Activated naive CD4-positive, alpha-beta T cell treated with anti-CD3 and anti-CD28 coated beads, Interleukin-2, amount 50 U/mL, for 24 hours (primary cell): ENCODE data around the gene LMBRD1.
"Not testable (repeated sequence)": the region's sequence is repeated elsewhere in the genome, so short reads cannot be mapped to it uniquely, and the experiment has no call there.

ENCODE experiments used
- H3K27ac Mint-ChIP-seq: one replicate; pipeline ENCODE4 v1.8.0; 2021; ENCODE audit warnings: mild to moderate bottlenecking, mixed read lengths
- H3K27me3 Mint-ChIP-seq: one replicate; pipeline ENCODE4 v1.8.0; 2021; ENCODE audit warnings: mixed read lengths
- H3K36me3 Mint-ChIP-seq: one replicate; pipeline ENCODE4 v1.8.0; 2021; ENCODE audit warnings: mixed read lengths
- H3K4me1 Mint-ChIP-seq: one replicate; pipeline ENCODE4 v1.8.0; 2021; ENCODE audit warnings: mixed read lengths
- H3K4me3 Mint-ChIP-seq: one replicate; pipeline ENCODE4 v1.8.0; 2021; ENCODE audit warnings: mild to moderate bottlenecking, mixed read lengths
- H3K9me3 Mint-ChIP-seq: one replicate; pipeline ENCODE4 v1.8.0; 2021; ENCODE audit warnings: mixed read lengths

The LMBRD1 gene

GRCh38 chr6:69722683-69723082, 74.1 kb downstream of the LMBRD1 start:
- Mint-ChIP-seq H3K36me3 (peaks cover 36% of the 10 kb centered on the region), H3K27ac (no peak overlapping the region), H3K9me3 (peaks cover 15% of the 10 kb centered on the region), H3K4me3 (no peak overlapping the region), H3K27me3 (no peaks in the 10 kb centered on the region), H3K4me1 (peaks cover 27% of the 10 kb centered on the region)

GRCh38 chr6:69719602-69720193, 77.1 kb downstream of the LMBRD1 start:
- no peaks in the 10 kb centered on the region for H3K27me3 Mint-ChIP-seq
- no peak overlapping the region for H3K27ac Mint-ChIP-seq
- peaks cover 21% of the 10 kb centered on the region for H3K4me1 Mint-ChIP-seq
- H3K4me3 Mint-ChIP-seq = no peak overlapping the region
- peaks cover 28% of the 10 kb centered on the region for H3K36me3 Mint-ChIP-seq
- peaks cover 15% of the 10 kb centered on the region for H3K9me3 Mint-ChIP-seq

DNA sequence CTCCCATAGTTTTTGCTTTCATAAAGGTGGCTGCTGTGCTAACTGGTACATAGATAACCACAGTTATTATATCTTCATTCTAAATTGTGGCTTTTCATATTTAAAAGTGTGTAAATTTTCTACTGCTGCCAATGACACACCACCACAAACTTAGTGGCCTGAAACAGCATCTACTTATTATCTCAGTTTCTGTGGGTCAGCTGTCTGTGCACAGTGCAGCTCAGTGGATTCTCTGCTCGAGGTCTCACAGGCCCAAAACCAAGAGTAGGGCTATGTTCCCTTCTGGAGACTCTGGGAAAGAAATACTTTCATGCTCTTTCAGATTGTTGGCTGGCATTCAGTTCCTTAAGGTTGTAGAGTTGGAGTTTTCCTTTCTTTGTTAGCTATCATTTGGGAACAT, 90.1 kb downstream of the LMBRD1 start:
- Mint-ChIP-seq H3K4me1 (peaks cover 4% of the 10 kb centered on the region), H3K36me3 (peaks cover 17% of the 10 kb centered on the region), H3K27ac (no peak overlapping the region), H3K9me3 (no peaks in the 10 kb centered on the region), H3K4me3 (no peak overlapping the region), H3K27me3 (no peaks in the 10 kb centered on the region)

GRCh38 chr6:69705954-69706353, 90.9 kb downstream of the LMBRD1 start:
- peaks cover 16% of the 10 kb centered on the region for H3K36me3 Mint-ChIP-seq
- H3K4me1 Mint-ChIP-seq = peaks cover 4% of the 10 kb centered on the region

GRCh38 chr6:69704916-69705315, 91.9 kb downstream of the LMBRD1 start:
- Mint-ChIP-seq H3K27me3 (no peaks in the 10 kb centered on the region), H3K27ac (no peak overlapping the region), H3K4me3 (no peak overlapping the region), H3K36me3 (peaks cover 14% of the 10 kb centered on the region), H3K9me3 (no peaks in the 10 kb centered on the region), H3K4me1 (no peaks in the 10 kb centered on the region)

More at GRCh38 chr6:69705954-69706353, 90.9 kb downstream of the LMBRD1 start:
- Mint-ChIP-seq H3K27me3 (no peaks in the 10 kb centered on the region), H3K4me3 (no peak overlapping the region), H3K27ac (no peak overlapping the region), H3K9me3 (no peaks in the 10 kb centered on the region)

DNA sequence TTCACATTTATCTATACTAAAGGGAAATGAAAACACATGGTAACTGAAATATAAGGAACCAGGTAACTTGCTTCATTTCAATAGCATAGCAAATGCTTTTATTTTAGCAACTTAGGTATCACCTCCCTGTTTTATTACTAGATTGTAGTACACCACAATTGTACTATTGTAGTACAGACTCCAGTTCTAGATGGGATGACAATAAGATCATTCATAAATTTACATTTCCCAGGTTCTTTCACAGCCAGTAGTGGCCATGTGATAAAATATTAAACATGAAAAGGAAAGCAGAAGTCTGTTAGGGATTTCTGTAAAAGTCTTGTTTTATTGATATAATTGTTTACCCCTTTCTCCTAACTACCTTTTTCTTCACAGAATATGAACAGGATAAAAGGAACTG, 97.2 kb downstream of the LMBRD1 start:
- Mint-ChIP-seq H3K36me3 (peaks cover 22% of the 10 kb centered on the region), H3K4me3 (no peak overlapping the region), H3K9me3 (no peaks in the 10 kb centered on the region), H3K27me3 (no peaks in the 10 kb centered on the region), H3K27ac (no peak overlapping the region), H3K4me1 (peaks cover 17% of the 10 kb centered on the region)

DNA sequence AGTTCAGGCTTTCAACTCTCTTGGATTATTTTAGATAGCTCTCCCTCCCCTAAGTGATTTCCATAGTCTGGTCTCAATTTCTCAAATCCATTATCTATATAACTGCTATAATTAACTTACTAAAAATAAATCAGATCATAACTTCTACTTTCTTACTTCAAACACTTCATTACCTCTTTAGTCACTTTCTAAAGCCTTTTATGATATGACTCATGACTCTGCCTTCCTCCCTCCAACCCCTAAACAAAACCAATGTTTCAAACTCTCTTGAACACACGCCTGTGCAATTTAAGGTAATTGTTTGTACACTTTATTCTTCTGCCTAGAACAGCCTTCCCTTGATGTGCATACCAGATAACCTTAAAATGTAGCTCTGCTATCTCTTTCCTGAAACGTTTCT, 100.5 kb downstream of the LMBRD1 start:
- Mint-ChIP-seq H3K4me3 (no peak overlapping the region), H3K27ac (peak overlapping the region; percentile 0), H3K27me3 (no peaks in the 10 kb centered on the region), H3K9me3 (no peaks in the 10 kb centered on the region), H3K36me3 (peaks cover 27% of the 10 kb centered on the region), H3K4me1 (peaks cover 25% of the 10 kb centered on the region)

DNA sequence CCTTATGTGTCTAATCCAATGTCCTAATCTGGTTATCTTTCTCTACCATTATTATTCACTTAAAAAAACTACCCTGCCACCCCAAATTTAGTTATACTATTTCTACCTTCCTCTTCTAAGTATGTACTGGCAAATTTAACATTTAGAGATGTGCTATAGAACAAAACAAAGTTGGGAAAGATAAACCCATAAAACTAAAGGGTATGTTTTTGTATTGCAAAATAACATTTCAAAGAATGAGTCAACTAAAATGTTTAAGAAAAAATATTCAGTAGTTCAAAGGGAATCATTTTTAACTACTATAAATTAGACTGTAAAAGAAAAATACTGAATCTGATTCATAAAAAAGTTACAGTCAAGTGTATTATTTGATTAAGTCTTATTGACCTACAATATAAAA, 103.0 kb downstream of the LMBRD1 start:
- Mint-ChIP-seq H3K4me1 (peaks cover 31% of the 10 kb centered on the region), H3K9me3 (no peaks in the 10 kb centered on the region), H3K4me3 (no peak overlapping the region), H3K27me3 (no peaks in the 10 kb centered on the region), H3K27ac (no peak overlapping the region), H3K36me3 (peaks cover 31% of the 10 kb centered on the region)

- Mint-ChIP-seq H3K27ac (no peak overlapping the region), H3K27me3 (no peaks in the 10 kb centered on the region), H3K4me3 (no peak overlapping the region), H3K4me1 (peaks cover 34% of the 10 kb centered on the region), H3K36me3 (peaks cover 20% of the 10 kb centered on the region), H3K9me3 (no peaks in the 10 kb centered on the region)
Observed at GRCh38 chr6:69690986-69691385, 105.8 kb downstream of the LMBRD1 start.

GRCh38 chr6:69680302-69680701, 116.5 kb downstream of the LMBRD1 start:
- Mint-ChIP-seq H3K27ac (no peak overlapping the region), H3K27me3 (no peaks in the 10 kb centered on the region), H3K4me3 (no peak overlapping the region), H3K36me3 (peaks cover 25% of the 10 kb centered on the region), H3K9me3 (no peaks in the 10 kb centered on the region), H3K4me1 (peaks cover 27% of the 10 kb centered on the region)

DNA sequence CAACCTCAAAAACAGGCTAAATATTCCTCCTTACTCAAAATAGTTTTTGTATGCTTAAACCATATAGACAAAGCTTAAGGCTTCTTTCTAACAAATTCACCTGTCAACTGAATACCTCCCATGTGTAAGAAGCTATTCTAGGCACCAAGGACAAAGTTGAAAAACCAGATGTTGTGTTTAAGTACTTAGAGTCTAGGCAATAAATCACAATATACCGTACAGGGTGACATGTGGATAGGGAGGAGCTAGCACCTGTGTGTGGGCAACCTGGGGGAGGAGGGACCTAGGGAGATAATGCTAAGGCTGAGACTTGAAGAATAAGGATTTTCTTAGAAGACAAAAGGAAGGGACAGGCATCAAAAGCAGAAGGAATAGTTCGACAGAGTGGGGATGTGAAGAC, 123.5 kb downstream of the LMBRD1 start:
- Mint-ChIP-seq H3K27ac (no peak overlapping the region), H3K9me3 (peaks cover 5% of the 10 kb centered on the region), H3K4me1 (no peaks in the 10 kb centered on the region), H3K27me3 (no peaks in the 10 kb centered on the region), H3K4me3 (no peak overlapping the region), H3K36me3 (peaks cover 31% of the 10 kb centered on the region)

- Mint-ChIP-seq H3K36me3 (peaks cover 9% of the 10 kb centered on the region), H3K4me1 (no peaks in the 10 kb centered on the region), H3K27me3 (no peaks in the 10 kb centered on the region), H3K9me3 (no peaks in the 10 kb centered on the region), H3K4me3 (no peak overlapping the region), H3K27ac (no peak overlapping the region)
Observed at GRCh38 chr6:69668916-69669315, 127.9 kb downstream of the LMBRD1 start.

DNA sequence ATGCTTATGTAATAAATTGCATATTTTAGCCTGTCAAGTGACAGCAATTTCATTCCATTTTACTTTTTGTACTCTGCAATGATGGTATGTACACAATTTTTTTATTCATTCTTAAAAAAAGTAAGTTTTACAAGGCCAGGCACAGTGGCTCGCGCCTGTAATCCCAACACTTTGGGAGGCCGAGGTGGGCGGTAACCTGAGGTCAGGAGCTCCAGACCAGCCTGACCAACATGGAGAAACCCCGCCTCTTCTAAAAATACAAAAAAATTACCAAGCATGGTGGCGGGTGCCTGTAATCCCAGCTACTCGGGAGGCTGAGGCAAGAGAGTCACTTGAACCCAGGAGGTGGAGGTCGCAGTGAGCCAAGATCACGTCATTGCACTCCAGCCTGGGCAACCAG, 130.0 kb downstream of the LMBRD1 start:
- H3K27me3 Mint-ChIP-seq, H3K4me1 Mint-ChIP-seq, H3K27ac Mint-ChIP-seq, H3K9me3 Mint-ChIP-seq, H3K4me3 Mint-ChIP-seq, H3K36me3 Mint-ChIP-seq: not testable (repeated sequence)

GRCh38 chr6:69665437-69665836, 131.4 kb downstream of the LMBRD1 start:
- Mint-ChIP-seq H3K9me3 (no peaks in the 10 kb centered on the region), H3K27me3 (peaks cover 3% of the 10 kb centered on the region), H3K4me3 (no peak overlapping the region), H3K36me3 (no peaks in the 10 kb centered on the region), H3K27ac (no peak overlapping the region), H3K4me1 (no peaks in the 10 kb centered on the region)

DNA sequence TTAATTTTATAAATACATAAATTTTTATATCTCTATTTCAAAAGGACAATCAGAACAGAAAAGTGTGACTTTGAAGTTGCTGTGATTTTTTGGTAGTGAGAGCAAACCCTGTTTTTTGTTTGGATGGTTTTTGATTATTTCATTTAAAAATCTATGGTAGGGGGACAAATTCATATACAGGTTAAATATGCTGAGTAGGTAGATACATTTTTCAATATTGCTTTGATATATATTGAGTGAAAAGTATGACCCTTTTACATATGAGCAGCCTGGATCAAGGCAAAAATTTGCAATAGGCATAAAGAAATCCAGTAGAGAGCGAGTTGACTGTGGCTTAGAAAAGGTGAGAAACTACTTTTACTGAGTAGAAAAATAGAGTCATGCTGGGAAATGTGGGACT, 132.3 kb downstream of the LMBRD1 start:
- no peak overlapping the region for H3K4me3 Mint-ChIP-seq
- peaks cover 8% of the 10 kb centered on the region for H3K27me3 Mint-ChIP-seq
- H3K27ac Mint-ChIP-seq = peak overlapping the region; percentile 1
- peaks cover 4% of the 10 kb centered on the region for H3K9me3 Mint-ChIP-seq
- H3K4me1 Mint-ChIP-seq = no peaks in the 10 kb centered on the region
- H3K36me3 Mint-ChIP-seq = no peaks in the 10 kb centered on the region

DNA sequence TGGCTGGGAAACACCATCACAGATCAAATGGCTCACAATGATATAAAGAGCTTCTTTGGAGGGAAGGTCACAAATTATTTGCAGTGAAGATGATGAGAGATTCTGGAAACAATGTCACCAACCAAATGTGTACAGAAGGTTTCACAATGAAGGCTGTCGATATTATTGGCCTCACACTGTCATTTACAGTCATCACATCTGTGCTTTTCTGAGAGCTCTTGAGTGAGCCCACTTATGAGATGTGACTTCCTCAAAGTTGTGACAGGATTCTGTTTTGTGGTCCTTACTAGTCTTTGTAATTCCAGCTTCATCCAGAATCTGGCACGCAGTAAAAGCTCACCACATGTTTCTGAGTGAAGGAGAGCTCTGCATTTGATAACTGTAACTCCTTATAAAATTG, 133.6 kb downstream of the LMBRD1 start:
- Mint-ChIP-seq H3K27ac (no peak overlapping the region), H3K36me3 (no peaks in the 10 kb centered on the region), H3K4me1 (no peaks in the 10 kb centered on the region), H3K27me3 (peaks cover 18% of the 10 kb centered on the region), H3K9me3 (peaks cover 12% of the 10 kb centered on the region), H3K4me3 (no peak overlapping the region)

GRCh38 chr6:69650703-69651102, 146.1 kb downstream of the LMBRD1 start:
- Mint-ChIP-seq H3K27ac (no peak overlapping the region), H3K36me3 (no peaks in the 10 kb centered on the region), H3K4me3 (no peak overlapping the region), H3K27me3 (peaks cover 1% of the 10 kb centered on the region), H3K4me1 (no peaks in the 10 kb centered on the region), H3K9me3 (no peaks in the 10 kb centered on the region)
